ENCODE results near the gene STX12. TPM values are rescaled to one million over a fixed set of nuclear protein-coding genes. Genes with fewer than 3 reads are reported as not detected.

STX12 gene
- total and polyA plus RNA-seq, 9 donors = 23.9 to 74.8 (median 41.2) TPM

DNA sequence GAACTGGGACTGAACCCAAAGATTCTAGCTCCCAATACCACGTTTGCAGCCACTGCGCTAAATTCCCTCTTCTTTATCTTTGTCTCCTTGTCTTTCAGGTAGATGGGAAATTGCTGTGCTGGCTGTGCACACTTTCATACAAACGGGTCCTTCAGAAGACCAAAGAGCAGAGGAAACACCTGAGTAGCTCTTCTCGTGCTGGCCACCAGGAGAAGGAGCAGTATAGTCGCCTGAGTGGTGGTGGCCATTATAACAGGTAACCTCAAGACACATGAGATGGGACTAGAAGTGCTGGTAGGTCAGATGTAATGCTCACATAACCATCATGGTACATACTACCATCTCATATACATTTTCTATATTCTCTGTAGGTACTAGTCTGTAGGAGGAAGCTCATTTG is 28.5 kb upstream of the STX12 start:
- Histone ChIP-seq H3K27ac (no peak overlapping the region), H3K36me3 (no peaks in the 10 kb centered on the region), H3K4me3 (no peak overlapping the region), H3K27me3 (no peaks in the 10 kb centered on the region), H3K4me1 (ENCODE audit: insufficient read depth) (no peaks in the 10 kb centered on the region), H3K9me3 (no peaks in the 10 kb centered on the region)
- TF ChIP-seq EP300 (IDR thresholded peaks at IDR 0.05) = no peak
- no peak for TF ChIP-seq POLR2A (IDR thresholded peaks at IDR 0.05)
- TF ChIP-seq, protein P1, sequence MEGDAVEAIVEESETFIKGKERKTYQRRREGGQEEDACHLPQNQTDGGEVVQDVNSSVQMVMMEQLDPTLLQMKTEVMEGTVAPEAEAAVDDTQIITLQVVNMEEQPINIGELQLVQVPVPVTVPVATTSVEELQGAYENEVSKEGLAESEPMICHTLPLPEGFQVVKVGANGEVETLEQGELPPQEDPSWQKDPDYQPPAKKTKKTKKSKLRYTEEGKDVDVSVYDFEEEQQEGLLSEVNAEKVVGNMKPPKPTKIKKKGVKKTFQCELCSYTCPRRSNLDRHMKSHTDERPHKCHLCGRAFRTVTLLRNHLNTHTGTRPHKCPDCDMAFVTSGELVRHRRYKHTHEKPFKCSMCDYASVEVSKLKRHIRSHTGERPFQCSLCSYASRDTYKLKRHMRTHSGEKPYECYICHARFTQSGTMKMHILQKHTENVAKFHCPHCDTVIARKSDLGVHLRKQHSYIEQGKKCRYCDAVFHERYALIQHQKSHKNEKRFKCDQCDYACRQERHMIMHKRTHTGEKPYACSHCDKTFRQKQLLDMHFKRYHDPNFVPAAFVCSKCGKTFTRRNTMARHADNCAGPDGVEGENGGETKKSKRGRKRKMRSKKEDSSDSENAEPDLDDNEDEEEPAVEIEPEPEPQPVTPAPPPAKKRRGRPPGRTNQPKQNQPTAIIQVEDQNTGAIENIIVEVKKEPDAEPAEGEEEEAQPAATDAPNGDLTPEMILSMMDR (IDR thresholded peaks at IDR 0.05) = no peak
- DNase-seq = no peak
- 83 to 94% (median 88%) methylated on average over 5 of the region's 5 CpGs for WGBS, 3 donors
- intact Hi-C loops (cut with DNase I) = no loop called here

GRCh38 chr1:27745466-27745865 is 27.6 kb upstream of the STX12 start:
- no peaks in the 10 kb centered on the region for H3K27me3 ChIP-seq
- TF ChIP-seq POLR2A (IDR thresholded peaks at IDR 0.05) (no peak), EP300 (IDR thresholded peaks at IDR 0.05) (no peak)
- TF ChIP-seq, protein P1 (IDR thresholded peaks at IDR 0.05) = no peak
- no peak for DNase-seq
- no peaks in the 10 kb centered on the region for H3K9me3 ChIP-seq
- no peaks in the 10 kb centered on the region for H3K36me3 ChIP-seq
- H3K27ac ChIP-seq = no peak overlapping the region
- 84 to 92% (median 88%) methylated on average over 4 of the region's 4 CpGs for WGBS, 3 donors
- intact Hi-C loops (cut with DNase I) = no loop called here
- H3K4me3 ChIP-seq = no peak overlapping the region
- H3K4me1 ChIP-seq (ENCODE audit: insufficient read depth) = no peaks in the 10 kb centered on the region

GRCh38 chr1:27752360-27752759 is 20.7 kb upstream of the STX12 start:
- DNase-seq = no peak
- no peak overlapping the region for H3K27ac ChIP-seq
- intact Hi-C loops (cut with DNase I) = no loop called here
- no peaks in the 10 kb centered on the region for H3K36me3 ChIP-seq
- TF ChIP-seq, protein P1 (IDR thresholded peaks at IDR 0.05) = no peak
- TF ChIP-seq EP300 (IDR thresholded peaks at IDR 0.05) (no peak), POLR2A (IDR thresholded peaks at IDR 0.05) (no peak)
- H3K27me3 ChIP-seq = no peaks in the 10 kb centered on the region
- WGBS, 3 donors = 67 to 77% (median 75%) methylated on average over 3 of the region's 3 CpGs
- no peaks in the 10 kb centered on the region for H3K9me3 ChIP-seq
- H3K4me3 ChIP-seq = no peak overlapping the region
- no peaks in the 10 kb centered on the region for H3K4me1 ChIP-seq (ENCODE audit: insufficient read depth)

DNA sequence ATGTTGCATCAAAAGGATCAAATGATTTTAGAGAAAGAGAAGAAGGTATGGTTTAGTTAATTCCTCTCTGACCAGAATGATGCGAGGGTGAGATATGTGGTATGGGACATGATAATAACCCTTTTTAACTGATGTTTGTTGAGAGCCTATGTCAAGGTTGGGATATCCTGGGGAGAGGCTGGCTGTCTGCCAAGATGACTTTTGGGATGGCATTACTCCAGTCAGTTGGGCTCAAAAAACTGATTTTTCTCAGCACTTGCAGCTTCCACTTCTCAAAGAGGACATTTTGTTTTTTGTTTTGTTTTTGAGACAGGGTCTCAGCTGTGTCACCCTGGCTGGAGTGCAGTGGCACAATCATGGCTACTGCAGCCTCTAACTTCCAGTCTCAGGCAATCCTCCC is 17.7 kb upstream of the STX12 start:
- H3K27ac ChIP-seq = no peak overlapping the region
- intact Hi-C loops (cut with DNase I) = no loop called here
- no peak overlapping the region for H3K4me3 ChIP-seq
- peak in 2 of 5 donors; percentile 23 to 32 for DNase-seq
- H3K4me1 ChIP-seq (ENCODE audit: insufficient read depth) = no peaks in the 10 kb centered on the region
- no peaks in the 10 kb centered on the region for H3K9me3 ChIP-seq
- 65 to 76% (median 67%) methylated on average over 1 of the region's 1 CpG for WGBS, 3 donors
- no peaks in the 10 kb centered on the region for H3K27me3 ChIP-seq
- H3K36me3 ChIP-seq = no peaks in the 10 kb centered on the region
- TF ChIP-seq POLR2A (IDR thresholded peaks at IDR 0.05) = no peak
- no peak for TF ChIP-seq EP300 (IDR thresholded peaks at IDR 0.05)
- TF ChIP-seq, protein P1 (IDR thresholded peaks at IDR 0.05) = no peak

Data from ovary (tissue), 9 donors.